GM23248 (cell line): ENCODE data around the gene C18orf63. TPM values are rescaled to one million over a fixed set of nuclear protein-coding genes. Genes with fewer than 3 reads are reported as not detected.

ENCODE experiments used
- DNase-seq: peaks from one replicate; pipeline ENCODE4 v3.0.0-alpha.2; 2015
- H2AFZ ChIP-seq: fragments of 200-600 bp; sonication (generic); 2 replicates; pipeline ENCODE4 v1.6.1; 2016; ENCODE audit warnings: antibody characterized with exemption
- H3F3A ChIP-seq: fragments of 200-600 bp; sonication (generic); 2 replicates; pipeline ENCODE4 v1.6.1; 2016; ENCODE audit warnings: mild to moderate bottlenecking, antibody characterized with exemption, mixed run types; ENCODE audit not compliant: insufficient read depth
- H3K27ac ChIP-seq: fragments of 200-600 bp; sonication (generic); 2 replicates; pipeline ENCODE4 v1.5.1; 2016; ENCODE audit warnings: mild to moderate bottlenecking
- H3K27me3 ChIP-seq: fragments of 200-600 bp; sonication (generic); replicated peaks from 2 replicates; pipeline ENCODE4 v1.6.1; 2016; ENCODE audit warnings: mild to moderate bottlenecking; ENCODE audit not compliant: insufficient read depth
- H3K36me3 ChIP-seq: fragments of 200-600 bp; sonication (generic); 2 replicates; pipeline ENCODE4 v1.6.1; 2016; ENCODE audit warnings: low read depth, mild to moderate bottlenecking
- H3K4me1 ChIP-seq: fragments of 200-600 bp; sonication (generic); 2 replicates; pipeline ENCODE4 v1.6.1; 2016; ENCODE audit warnings: mild to moderate bottlenecking; ENCODE audit not compliant: insufficient read depth
- H3K4me2 ChIP-seq: fragments of 200-600 bp; sonication (generic); one replicate; pipeline ENCODE4 v1.6.1; 2016; ENCODE audit warnings: mild to moderate bottlenecking; ENCODE audit not compliant: unreplicated experiment
- H3K4me3 ChIP-seq: fragments of 200-600 bp; sonication (generic); 2 replicates; pipeline ENCODE4 v1.5.1; 2016; ENCODE audit warnings: mild to moderate bottlenecking
- H3K79me2 ChIP-seq: fragments of 200-600 bp; sonication (generic); 2 replicates; pipeline ENCODE4 v1.6.1; 2016; ENCODE audit warnings: mild to moderate bottlenecking; ENCODE audit not compliant: insufficient read depth
- H3K9ac ChIP-seq: fragments of 200-600 bp; sonication (generic); 2 replicates; pipeline ENCODE4 v1.6.1; 2016; ENCODE audit warnings: mild to moderate bottlenecking
- H3K9me2 ChIP-seq: fragments of 200-600 bp; sonication (generic); 2 replicates; pipeline ENCODE4 v1.6.1; 2016; ENCODE audit warnings: mixed run types, mild to moderate bottlenecking, moderate library complexity; ENCODE audit not compliant: insufficient read depth
- H3K9me3 ChIP-seq: fragments of 200-600 bp; sonication (generic); one replicate; pipeline ENCODE4 v1.6.1; 2017; ENCODE audit warnings: low read depth
- H4K20me1 ChIP-seq: fragments of 200-600 bp; sonication (generic); 2 replicates; pipeline ENCODE4 v1.6.0; 2016; ENCODE audit not compliant: insufficient read depth
- EZH2 ChIP-seq: fragments of 200-600 bp; sonication (generic); IDR thresholded peaks from 2 replicates; pipeline ENCODE4 v1.6.1; 2018; ENCODE audit warnings: antibody characterized with exemption, mild to moderate bottlenecking; ENCODE audit not compliant: insufficient read depth, poor library complexity, severe bottlenecking
- EZH2phosphoT487 ChIP-seq: fragments of 200-600 bp; sonication (generic); IDR thresholded peaks from 2 replicates; pipeline ENCODE4 v1.6.1; 2018; ENCODE audit warnings: antibody characterized with exemption, moderate library complexity, mild to moderate bottlenecking, low read depth; ENCODE audit not compliant: insufficient read depth
- WGBS, 2 experiments: methylation state at CpG; one replicate each; pipeline ENCODE4 v1.1.6; 2015 to 2017; ENCODE audit warnings: low lambda C conversion rate in 2 of 2, low coverage in 1 of 2; ENCODE audit errors: missing lambda C conversion rate in 2 of 2; 5-methylcytosine and 5-hydroxymethylcytosine counted together
- in situ Hi-C: fragments of 300-500 bp; cut with MboI; formaldehyde crosslinking; loops from 2 replicates; pipeline ENCODE4 v1.15.0; 2020
- polyA plus RNA-seq: library from polyadenylated mRNA; unstranded; fragments of >200 nt; fragmentation: Nextera tagmentation; extraction: Ambion mirVana; gene quantifications from 2 replicates; pipeline ENCODE4 v1.2.1, GENCODE V29; 2016
- total RNA-seq: library from RNA; depleted of rRNA; stranded (reverse); fragments of >200 nt; shearing (Covaris generic); gene quantifications from 2 replicates; pipeline ENCODE4 v1.2.3, GENCODE V29; 2014

The C18orf63 gene
- total and polyA plus RNA-seq, 2 experiments from 2014 or later = not detected

DNA sequence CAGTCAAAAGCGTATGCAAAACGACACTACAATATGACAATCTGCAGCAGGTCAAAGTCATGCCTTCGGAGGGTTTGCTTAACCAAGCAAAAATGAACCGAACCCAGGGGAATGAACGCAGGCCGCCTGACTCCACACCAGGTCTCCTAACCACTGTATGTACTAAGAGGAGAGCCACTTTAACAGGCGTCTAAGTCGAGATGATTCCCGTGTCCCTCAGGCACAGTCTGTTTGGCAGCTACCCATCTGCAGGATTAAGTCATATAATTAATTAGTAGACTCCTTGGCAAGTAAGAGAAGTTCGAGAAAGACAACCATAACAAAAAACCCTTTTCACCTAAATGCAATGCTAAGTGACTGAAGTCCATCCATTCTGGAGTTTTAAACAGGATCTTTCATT lies 39.0 kb upstream of the C18orf63 start:
- Histone ChIP-seq H3K27me3 (no peaks in the 10 kb centered on the region), H3K4me2 (no peak overlapping the region), H3K79me2 (no peaks in the 10 kb centered on the region; the same call in none of the 2 replicates), H2AFZ (no peak overlapping the region), H3F3A (peaks cover 8% of the 10 kb centered on the region; the same call in 1 of the 2 replicates), H3K9me3 (no peaks in the 10 kb centered on the region), H3K4me3 (no peak overlapping the region), H3K4me1 (peaks cover 5% of the 10 kb centered on the region; the same call in 1 of the 2 replicates), H3K9ac (no peak overlapping the region), H3K36me3 (no peaks in the 10 kb centered on the region), H3K27ac (no peak overlapping the region), H4K20me1 (no peaks in the 10 kb centered on the region), H3K9me2 (no peaks in the 10 kb centered on the region)
- TF ChIP-seq EZH2phosphoT487 = no peak
- TF ChIP-seq EZH2 = no peak
- 67 to 69% methylated on average over 10 of the region's 10 CpGs for WGBS, 2 experiments
- in situ Hi-C loops = no loop called here
- DNase-seq = no peak

GRCh38 chr18:74277296-74277695 lies 38.3 kb upstream of the C18orf63 start:
- H3K79me2 ChIP-seq = peaks cover 1% of the 10 kb centered on the region

DNA sequence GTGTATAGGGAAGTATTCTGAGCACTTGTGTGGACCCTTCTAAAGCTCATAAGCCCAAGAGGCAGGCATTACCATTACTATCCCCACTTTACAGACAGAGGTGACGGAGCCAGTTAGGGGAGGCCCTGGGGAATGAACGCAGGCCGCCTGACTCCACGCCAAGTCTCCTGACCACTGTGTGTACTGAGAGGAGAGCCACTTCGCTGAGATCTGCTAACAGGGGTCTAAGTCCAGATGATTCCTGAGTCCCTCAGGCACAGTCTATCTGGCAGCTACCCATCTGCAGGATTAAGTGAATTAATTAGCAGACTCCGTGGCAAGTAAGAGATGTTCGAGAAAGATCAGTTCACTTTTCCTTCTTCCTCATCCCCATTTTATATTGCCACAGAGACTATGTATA lies 37.6 kb upstream of the C18orf63 start:
- Histone ChIP-seq H3K4me2 (no peak overlapping the region), H3K79me2 (peaks cover 4% of the 10 kb centered on the region), H3K27me3 (no peaks in the 10 kb centered on the region), H4K20me1 (no peaks in the 10 kb centered on the region), H2AFZ (no peak overlapping the region), H3K9me2 (no peaks in the 10 kb centered on the region), H3K36me3 (no peaks in the 10 kb centered on the region), H3F3A (no peaks in the 10 kb centered on the region), H3K9me3 (no peaks in the 10 kb centered on the region), H3K4me1 (no peaks in the 10 kb centered on the region), H3K4me3 (no peak overlapping the region), H3K27ac (no peak overlapping the region), H3K9ac (no peak overlapping the region)
- in situ Hi-C loops = no loop called here
- no peak for DNase-seq
- TF ChIP-seq EZH2 = no peak
- no peak for TF ChIP-seq EZH2phosphoT487
- 87 to 93% methylated on average over 7 of the region's 7 CpGs for WGBS, 2 experiments

More at GRCh38 chr18:74277296-74277695, 38.3 kb upstream of the C18orf63 start:
- no peak overlapping the region for H3K4me3 ChIP-seq
- H3K9ac ChIP-seq = no peak overlapping the region
- DNase-seq = no peak
- H3K4me2 ChIP-seq = no peak overlapping the region
- H3K9me3 ChIP-seq = no peaks in the 10 kb centered on the region
- no peaks in the 10 kb centered on the region for H3K27me3 ChIP-seq
- no peaks in the 10 kb centered on the region for H3K36me3 ChIP-seq
- H3F3A ChIP-seq = peaks cover under 1% of the 10 kb centered on the region; the same call in 1 of the 2 replicates
- TF ChIP-seq EZH2 = no peak
- no peak for TF ChIP-seq EZH2phosphoT487
- H4K20me1 ChIP-seq = no peaks in the 10 kb centered on the region
- H3K9me2 ChIP-seq = no peaks in the 10 kb centered on the region
- no peak overlapping the region for H3K27ac ChIP-seq
- in situ Hi-C loops = no loop called here
- no peak overlapping the region for H2AFZ ChIP-seq
- WGBS, 2 experiments = 94 to 95% methylated on average over 2 of the region's 2 CpGs
- no peaks in the 10 kb centered on the region for H3K4me1 ChIP-seq

GRCh38 chr18:74278983-74279382 lies 36.7 kb upstream of the C18orf63 start:
- no peak overlapping the region for H3K4me2 ChIP-seq
- no peaks in the 10 kb centered on the region for H3F3A ChIP-seq
- in situ Hi-C loops = no loop called here
- DNase-seq = no peak
- no peak overlapping the region for H3K9ac ChIP-seq
- no peak overlapping the region for H2AFZ ChIP-seq
- H3K79me2 ChIP-seq = peaks cover 4% of the 10 kb centered on the region
- H3K36me3 ChIP-seq = no peaks in the 10 kb centered on the region
- no peaks in the 10 kb centered on the region for H4K20me1 ChIP-seq
- no peak overlapping the region for H3K4me3 ChIP-seq
- no peaks in the 10 kb centered on the region for H3K4me1 ChIP-seq
- TF ChIP-seq EZH2 (no peak), EZH2phosphoT487 (no peak)
- no peaks in the 10 kb centered on the region for H3K9me2 ChIP-seq
- H3K27me3 ChIP-seq = no peaks in the 10 kb centered on the region
- no peaks in the 10 kb centered on the region for H3K9me3 ChIP-seq
- H3K27ac ChIP-seq = no peak overlapping the region
- 93 to 98% methylated on average over 7 of the region's 7 CpGs for WGBS, 2 experiments
